Keratinocyte (primary cell): ENCODE results near the gene ZNF518B. TPM values are rescaled to one million over a fixed set of nuclear protein-coding genes. Genes with fewer than 3 reads are reported as not detected.

ENCODE experiments used
- DNase-seq: peaks from one replicate; pipeline ENCODE4 v3.0.0-alpha.2; 2011; ENCODE audit warnings: low read depth, missing footprints, low spot score
- FAIRE-seq: peaks from 2 replicates; lab custom pipeline; 2011; peaks lifted over from hg19 to GRCh38; lab: Jason Lieb, UNC
- H2AFZ ChIP-seq: 2 replicates; pipeline ENCODE4 v1.6.0; 2012; ENCODE audit warnings: low read length, control low read depth, inconsistent platforms; ENCODE audit not compliant: control insufficient read depth
- H3K27ac ChIP-seq: 2 replicates; pipeline ENCODE4 v1.5.1; 2011; ENCODE audit warnings: low read length; ENCODE audit not compliant: control insufficient read depth, insufficient read depth
- H3K27me3 ChIP-seq: 3 replicates; pipeline ENCODE4 v1.6.0; 2011; ENCODE audit warnings: low read length; ENCODE audit not compliant: control insufficient read depth, insufficient read depth; ENCODE audit errors: extremely low read depth
- H3K36me3 ChIP-seq, 2 experiments: 2 replicates in 1 of 2; 3 replicates in 1 of 2; pipeline ENCODE4 v1.5.1; 2011; ENCODE audit warnings: low read length in 2 of 2, mild to moderate bottlenecking in 1 of 2; ENCODE audit not compliant: control insufficient read depth in 2 of 2, insufficient read depth in 2 of 2; ENCODE audit errors: extremely low read depth in 1 of 2
- H3K4me1 ChIP-seq: 3 replicates; pipeline ENCODE4 v1.5.1; 2011; ENCODE audit warnings: low read length; ENCODE audit not compliant: control insufficient read depth, insufficient read depth; ENCODE audit errors: extremely low read depth
- H3K4me2 ChIP-seq: 3 replicates; pipeline ENCODE4 v1.6.0; 2011; ENCODE audit warnings: low read depth, low read length; ENCODE audit not compliant: control insufficient read depth, insufficient read depth; ENCODE audit errors: extremely low read depth
- H3K4me3 ChIP-seq, 3 experiments: fragments of 200-600 bp in 1 of 3; sonication (generic) in 1 of 3; 2 replicates in 2 of 3; 3 replicates in 1 of 3; pipeline ENCODE4 v1.5.1; 2011 to 2016; ENCODE audit warnings: low read length in 3 of 3, mild to moderate bottlenecking in 3 of 3, control low read depth in 2 of 3, inconsistent platforms in 1 of 3, low read depth in 1 of 3, mixed read lengths in 1 of 3, mixed run types in 1 of 3, moderate library complexity in 1 of 3; ENCODE audit not compliant: control insufficient read depth in 2 of 3, insufficient read depth in 2 of 3; ENCODE audit errors: extremely low read depth in 1 of 3
- H3K79me2 ChIP-seq: 2 replicates; pipeline ENCODE4 v1.6.0; 2012; ENCODE audit warnings: low read length; ENCODE audit not compliant: control insufficient read depth, insufficient read depth
- H3K9ac ChIP-seq: 3 replicates; pipeline ENCODE4 v1.6.0; 2011; ENCODE audit warnings: low read length; ENCODE audit not compliant: control insufficient read depth, insufficient read depth; ENCODE audit errors: extremely low read depth
- H3K9me1 ChIP-seq: 3 replicates; pipeline ENCODE4 v1.6.0; 2011; ENCODE audit warnings: low read length; ENCODE audit not compliant: control insufficient read depth, insufficient read depth; ENCODE audit errors: extremely low read depth
- H3K9me3 ChIP-seq: 2 replicates; pipeline ENCODE4 v1.5.1; 2012; ENCODE audit warnings: low read depth, low read length; ENCODE audit not compliant: control insufficient read depth
- H4K20me1 ChIP-seq: 3 replicates; pipeline ENCODE4 v1.6.0; 2011; ENCODE audit warnings: low read length; ENCODE audit not compliant: control insufficient read depth, insufficient read depth; ENCODE audit errors: extremely low read depth
- EZH2 ChIP-seq: IDR thresholded peaks from one replicate; pipeline ENCODE4 v1.6.1; 2012; ENCODE audit warnings: inconsistent platforms, mild to moderate bottlenecking, low read length, moderate library complexity
- dilution Hi-C: fragments of 300-500 bp; cut with MboI; formaldehyde crosslinking; loops from one replicate; pipeline ENCODE4 v1.7.0; 2020; ENCODE audit warnings: low sequenced_read_pairs; ENCODE audit not compliant: extremely low pct_ligation_motif_present
- polyA plus RNA-seq, 5 experiments: library from polyadenylated mRNA; depleted of rRNA in 3 of 5; stranded (reverse) in 3 of 5; stranded (forward) in 1 of 5; unstranded in 1 of 5; fragments of >200 nt; gene quantifications; 1 replicate in 1 of 5; 2 replicates in 3 of 5; 3 replicates in 1 of 5; pipeline versions ENCODE4 v1.2.1 to v1.2.3, GENCODE V29; 2011 to 2012; ENCODE audit warnings: missing spikeins in 2 of 5, low read depth in 1 of 5, low replicate concordance in 1 of 5
- TF ChIP-seq, protein P1 (sequence below), 3 experiments: IDR thresholded peaks in 1 of 3; conservative IDR thresholded peaks in 1 of 3; optimal IDR thresholded peaks in 1 of 3; 2 replicates in 2 of 3; 3 replicates in 1 of 3; pipeline versions ENCODE3 to v1.5.1; 2011; ENCODE audit warnings: low read length in 3 of 3, mild to moderate bottlenecking in 3 of 3, moderate library complexity in 2 of 3, control low read depth in 1 of 3, inconsistent platforms in 1 of 3; ENCODE audit not compliant: insufficient read depth in 2 of 3; ENCODE audit errors: extremely low read depth in 1 of 3

ZNF518B gene
- polyA plus RNA-seq, 1 donor (not counting 4 experiments of a cell fraction or from before 2014, with no cell fraction given), result 14.2 TPM

DNA sequence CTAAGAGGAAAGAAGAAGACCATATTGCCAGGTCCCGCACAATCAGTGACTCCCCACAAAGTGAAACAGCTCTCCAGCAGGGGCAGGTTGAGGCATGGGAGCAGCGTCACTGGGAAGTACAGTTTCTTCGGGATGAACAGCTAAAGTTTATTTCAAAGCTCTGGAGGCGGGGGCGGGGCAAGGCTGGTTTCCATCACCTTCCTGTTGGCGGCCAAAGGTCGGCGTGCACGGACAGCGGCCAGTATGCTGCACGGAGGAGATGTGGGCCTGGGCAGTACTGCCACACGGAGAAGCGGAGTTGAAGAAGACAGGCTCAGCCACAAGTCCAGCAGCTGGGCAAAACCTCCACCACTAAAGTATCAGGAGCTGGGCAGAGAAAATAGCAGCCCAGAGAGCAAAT, 951 bp upstream of the ZNF518B start:
- DNase-seq, result peak; percentile 4
- Histone ChIP-seq H3K4me1 (peaks cover 20% of the 10 kb centered on the region), H3K4me3 (peak overlapping the region in 2 of 3 experiments; percentile 61 to 67), H3K9ac (no peak overlapping the region), H3K9me1 (no peaks in the 10 kb centered on the region), H3K79me2 (peaks cover 18% of the 10 kb centered on the region), H3K27me3 (peaks cover 12% of the 10 kb centered on the region), H3K27ac (no peak overlapping the region), H4K20me1 (no peaks in the 10 kb centered on the region), H3K36me3 (peaks cover 4 to 13% of the 10 kb centered on the region in 2 experiments), H2AFZ (peak overlapping the region; percentile 92), H3K4me2 (peak overlapping the region; percentile 66), H3K9me3 (peaks cover 4% of the 10 kb centered on the region)
- dilution Hi-C loops, result no loop called here
- no peak for TF ChIP-seq EZH2
- TF ChIP-seq, protein P1, sequence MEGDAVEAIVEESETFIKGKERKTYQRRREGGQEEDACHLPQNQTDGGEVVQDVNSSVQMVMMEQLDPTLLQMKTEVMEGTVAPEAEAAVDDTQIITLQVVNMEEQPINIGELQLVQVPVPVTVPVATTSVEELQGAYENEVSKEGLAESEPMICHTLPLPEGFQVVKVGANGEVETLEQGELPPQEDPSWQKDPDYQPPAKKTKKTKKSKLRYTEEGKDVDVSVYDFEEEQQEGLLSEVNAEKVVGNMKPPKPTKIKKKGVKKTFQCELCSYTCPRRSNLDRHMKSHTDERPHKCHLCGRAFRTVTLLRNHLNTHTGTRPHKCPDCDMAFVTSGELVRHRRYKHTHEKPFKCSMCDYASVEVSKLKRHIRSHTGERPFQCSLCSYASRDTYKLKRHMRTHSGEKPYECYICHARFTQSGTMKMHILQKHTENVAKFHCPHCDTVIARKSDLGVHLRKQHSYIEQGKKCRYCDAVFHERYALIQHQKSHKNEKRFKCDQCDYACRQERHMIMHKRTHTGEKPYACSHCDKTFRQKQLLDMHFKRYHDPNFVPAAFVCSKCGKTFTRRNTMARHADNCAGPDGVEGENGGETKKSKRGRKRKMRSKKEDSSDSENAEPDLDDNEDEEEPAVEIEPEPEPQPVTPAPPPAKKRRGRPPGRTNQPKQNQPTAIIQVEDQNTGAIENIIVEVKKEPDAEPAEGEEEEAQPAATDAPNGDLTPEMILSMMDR (optimal IDR thresholded peaks at IDR 0.05 in 1 of 3, IDR thresholded peaks at IDR 0.05 in 1 of 3, conservative IDR thresholded peaks at IDR 0.05 in 1 of 3; ENCODE audit: extremely low read depth in 1 of 3, insufficient read depth in 2 of 3, low read length in 3 of 3), result no peak
- FAIRE-seq, result no peak

DNA sequence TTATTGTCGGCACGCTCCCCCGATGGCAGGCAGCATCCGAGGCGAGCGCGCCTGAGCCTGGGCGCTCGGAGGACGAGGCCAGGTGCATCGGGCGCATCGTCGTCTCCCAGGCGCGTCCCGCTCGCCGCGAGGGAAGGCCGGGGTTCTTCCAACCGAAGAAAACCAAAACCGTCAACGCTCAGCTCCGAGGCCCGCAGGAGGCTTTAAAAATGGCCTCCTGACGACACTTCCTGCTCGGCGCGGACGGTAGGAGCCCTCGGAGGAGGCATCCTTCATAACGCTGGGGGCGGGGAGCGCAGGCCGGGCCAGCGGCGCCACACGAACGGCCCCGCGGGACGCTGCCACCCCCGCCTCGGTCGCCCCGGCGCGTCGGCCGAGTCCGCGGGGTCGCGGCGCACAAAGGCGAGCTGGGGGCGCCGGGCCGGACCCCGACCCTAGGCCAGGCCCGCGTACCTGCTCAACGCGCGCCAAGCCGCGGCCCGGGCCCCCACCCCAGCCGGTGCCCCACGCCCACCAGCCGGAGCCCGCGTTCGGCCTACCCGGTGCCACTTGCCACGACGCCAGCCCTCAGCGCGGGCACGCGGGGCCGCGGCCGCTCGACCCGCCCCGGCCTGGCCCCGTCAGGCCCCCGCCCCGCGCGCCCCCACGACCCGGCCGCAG, 501 bp downstream of the ZNF518B start:
- H3K9ac ChIP-seq, result peak overlapping the region; percentile 68
- FAIRE-seq (peak; percentile 46), DNase-seq (no peak)
- H3K9me3 ChIP-seq, result no peaks in the 10 kb centered on the region
- H3K27me3 ChIP-seq, result peaks cover 6% of the 10 kb centered on the region
- peak overlapping the region; percentile 76 for H2AFZ ChIP-seq
- H3K36me3 ChIP-seq, result peaks cover 9 to 18% of the 10 kb centered on the region in 2 experiments
- H3K4me3 ChIP-seq, result peak overlapping the region; percentile 56 to 70 (median 67)
- no peak for TF ChIP-seq EZH2
- TF ChIP-seq, protein P1 (optimal IDR thresholded peaks at IDR 0.05 in 1 of 3, IDR thresholded peaks at IDR 0.05 in 1 of 3, conservative IDR thresholded peaks at IDR 0.05 in 1 of 3; ENCODE audit: extremely low read depth in 1 of 3, insufficient read depth in 2 of 3, low read length in 3 of 3), result no peak
- H3K4me2 ChIP-seq, result peak overlapping the region; percentile 66
- peak overlapping the region; percentile 49 for H3K27ac ChIP-seq
- H4K20me1 ChIP-seq, result no peaks in the 10 kb centered on the region
- dilution Hi-C loops, result no loop called here
- peaks cover 20% of the 10 kb centered on the region for H3K4me1 ChIP-seq
- H3K79me2 ChIP-seq, result peaks cover 22% of the 10 kb centered on the region
- H3K9me1 ChIP-seq, result no peaks in the 10 kb centered on the region
